Loucy (cell line): ENCODE data around the gene NFKBIA.

Experiments used
- H2AFZ ChIP-seq: fragments of 200-600 bp; sonication (generic); 2 replicates; pipeline ENCODE4 v1.6.0; 2016; ENCODE audit warnings: antibody characterized with exemption, mild to moderate bottlenecking, low read length, moderate library complexity
- H3F3A ChIP-seq: fragments of 200-600 bp; 2 replicates; pipeline ENCODE4 v1.6.0; 2016; ENCODE audit warnings: antibody characterized with exemption, low read depth, mild to moderate bottlenecking
- H3K27me3 ChIP-seq: fragments of 200-600 bp; sonication (generic); 2 replicates; pipeline ENCODE4 v1.6.1; 2014; ENCODE audit warnings: low read length, mild to moderate bottlenecking; ENCODE audit not compliant: insufficient read depth, poor library complexity, severe bottlenecking
- H3K36me3 ChIP-seq: fragments of 200-600 bp; sonication (generic); 2 replicates; pipeline ENCODE4 v1.6.1; 2016; ENCODE audit warnings: low read length; ENCODE audit not compliant: insufficient read depth
- H3K4me1 ChIP-seq: fragments of 200-600 bp; sonication (generic); 2 replicates; pipeline ENCODE4 v1.5.1; 2014; ENCODE audit warnings: low read length, mild to moderate bottlenecking; ENCODE audit not compliant: insufficient read depth, poor library complexity, severe bottlenecking
- H3K4me2 ChIP-seq: fragments of 200-600 bp; sonication (generic); 2 replicates; pipeline ENCODE4 v1.6.0; 2014; ENCODE audit warnings: antibody characterized with exemption, low read length, low read depth, mild to moderate bottlenecking; ENCODE audit not compliant: poor library complexity, severe bottlenecking
- H3K4me3 ChIP-seq: fragments of 200-600 bp; sonication (generic); 2 replicates; pipeline ENCODE4 v1.5.1; 2014; ENCODE audit warnings: low read length, mild to moderate bottlenecking, mixed read lengths; ENCODE audit not compliant: poor library complexity, severe bottlenecking
- H3K79me2 ChIP-seq: fragments of 200-600 bp; sonication (generic); 2 replicates; pipeline ENCODE4 v1.6.1; 2014; ENCODE audit warnings: low read length; ENCODE audit not compliant: insufficient read depth
- H3K9ac ChIP-seq: fragments of 200-600 bp; sonication (generic); 2 replicates; pipeline ENCODE4 v1.6.0; 2014; ENCODE audit warnings: mild to moderate bottlenecking, low read depth, low read length, moderate library complexity; ENCODE audit not compliant: poor library complexity, severe bottlenecking
- H3K9me2 ChIP-seq: fragments of 200-600 bp; sonication (generic); replicated peaks from 2 replicates; pipeline ENCODE4 v1.6.1; 2016; ENCODE audit warnings: low read depth, low read length, mixed read lengths
- H3K9me3 ChIP-seq: fragments of 200-600 bp; sonication (generic); 2 replicates; pipeline ENCODE4 v1.6.1; 2014; ENCODE audit warnings: mild to moderate bottlenecking, antibody characterized with exemption, low read length, low read depth; ENCODE audit not compliant: insufficient read depth
- H4K20me1 ChIP-seq: fragments of 200-600 bp; sonication (generic); 2 replicates; pipeline ENCODE4 v1.6.0; 2014; ENCODE audit warnings: antibody characterized with exemption, low read length, mild to moderate bottlenecking; ENCODE audit not compliant: insufficient read depth, poor library complexity, severe bottlenecking
- CTCF ChIP-seq: fragments of 200-600 bp; sonication (generic); conservative IDR thresholded peaks from 2 replicates; pipeline ENCODE4 v1.5.1; 2014; ENCODE audit warnings: mild to moderate bottlenecking, antibody characterized with exemption, low read length
- EZH2phosphoT487 ChIP-seq: fragments of 200-600 bp; IDR thresholded peaks from 2 replicates; pipeline ENCODE4 v1.6.1; 2018; ENCODE audit warnings: antibody characterized with exemption, mild to moderate bottlenecking, moderate library complexity, borderline replicate concordance

Gene NFKBIA

GRCh38 chr14:35370969-35371368 is 33.6 kb downstream of the NFKBIA start:
- Histone ChIP-seq H3K79me2 (no peaks in the 10 kb centered on the region), H3K9ac (no peak overlapping the region), H4K20me1 (no peaks in the 10 kb centered on the region), H2AFZ (no peak overlapping the region), H3K4me3 (no peak overlapping the region), H3K27me3 (no peaks in the 10 kb centered on the region), H3F3A (no peaks in the 10 kb centered on the region), H3K36me3 (no peaks in the 10 kb centered on the region), H3K9me2 (no peaks in the 10 kb centered on the region), H3K9me3 (no peaks in the 10 kb centered on the region), H3K4me1 (no peaks in the 10 kb centered on the region), H3K4me2 (no peak overlapping the region)
- TF ChIP-seq EZH2phosphoT487 (no peak), CTCF (no peak)

GRCh38 chr14:35369701-35370191 is 34.8 kb downstream of the NFKBIA start:
- Histone ChIP-seq H3K36me3 (no peaks in the 10 kb centered on the region), H3K4me3 (no peak overlapping the region), H3K9me3 (no peaks in the 10 kb centered on the region), H3K4me2 (no peak overlapping the region), H2AFZ (no peak overlapping the region), H3K79me2 (no peaks in the 10 kb centered on the region), H3K27me3 (no peaks in the 10 kb centered on the region), H3K9ac (no peak overlapping the region), H3K4me1 (no peaks in the 10 kb centered on the region), H3K9me2 (no peaks in the 10 kb centered on the region), H3F3A (no peaks in the 10 kb centered on the region), H4K20me1 (no peaks in the 10 kb centered on the region)
- TF ChIP-seq CTCF = no peak
- no peak for TF ChIP-seq EZH2phosphoT487

GRCh38 chr14:35368583-35369392 is 35.8 kb downstream of the NFKBIA start:
- Histone ChIP-seq H2AFZ (no peak overlapping the region), H4K20me1 (no peaks in the 10 kb centered on the region), H3K79me2 (no peaks in the 10 kb centered on the region), H3K4me3 (no peak overlapping the region), H3K9me3 (no peaks in the 10 kb centered on the region), H3K9ac (no peak overlapping the region), H3K4me1 (no peaks in the 10 kb centered on the region), H3K27me3 (no peaks in the 10 kb centered on the region), H3K36me3 (no peaks in the 10 kb centered on the region), H3K9me2 (no peaks in the 10 kb centered on the region), H3F3A (no peaks in the 10 kb centered on the region), H3K4me2 (no peak overlapping the region)
- no peak for TF ChIP-seq CTCF
- TF ChIP-seq EZH2phosphoT487 = no peak
